CD4-positive, alpha-beta T cell treated with Interleukin-17A for 1 hour (primary cell): ENCODE results near the gene PLCD3.

Experiments
- DNase-seq: peaks from one replicate; pipeline ENCODE4 v3.0.0-alpha.2; 2020

Gene PLCD3

GRCh38 chr17:45115015-45115625 lies 17.2 kb downstream of the PLCD3 start:
- no peak for DNase-seq

GRCh38 chr17:45114117-45114932 lies 18.0 kb downstream of the PLCD3 start:
- DNase-seq = no peak

GRCh38 chr17:45113424-45113754 lies 18.9 kb downstream of the PLCD3 start:
- DNase-seq = no peak

- DNase-seq = no peak
Measured at GRCh38 chr17:45112559-45113423, 19.5 kb downstream of the PLCD3 start.

- DNase-seq = no peak
Measured at GRCh38 chr17:45111850-45112249, 20.5 kb downstream of the PLCD3 start.

GRCh38 chr17:45110676-45111611 lies 21.4 kb downstream of the PLCD3 start:
- no peak for DNase-seq

GRCh38 chr17:45108595-45109521 lies 23.5 kb downstream of the PLCD3 start:
- DNase-seq = no peak

GRCh38 chr17:45108051-45108450 lies 24.3 kb downstream of the PLCD3 start:
- DNase-seq = no peak

- DNase-seq = no peak
Measured at GRCh38 chr17:45107293-45108010, 24.9 kb downstream of the PLCD3 start.

GRCh38 chr17:45106582-45106981 lies 25.7 kb downstream of the PLCD3 start:
- no peak for DNase-seq

GRCh38 chr17:45106096-45106495 lies 26.2 kb downstream of the PLCD3 start:
- DNase-seq = no peak

- no peak for DNase-seq
Measured at GRCh38 chr17:45104907-45105624, 27.2 kb downstream of the PLCD3 start.

GRCh38 chr17:45104497-45104896 lies 27.8 kb downstream of the PLCD3 start:
- DNase-seq = no peak

- no peak for DNase-seq
Measured at GRCh38 chr17:45104029-45104428, 28.3 kb downstream of the PLCD3 start.

GRCh38 chr17:45103269-45103795 lies 29.0 kb downstream of the PLCD3 start:
- no peak for DNase-seq

- DNase-seq = no peak
Measured at GRCh38 chr17:45102856-45103255, 29.5 kb downstream of the PLCD3 start.

GRCh38 chr17:45101883-45102811 lies 30.2 kb downstream of the PLCD3 start:
- no peak for DNase-seq

- no peak for DNase-seq
Measured at GRCh38 chr17:45101546-45101882, 30.8 kb downstream of the PLCD3 start.
